Subcutaneous abdominal adipose tissue (tissue), 5 donors: ENCODE data around the gene CYB5A.
A peak's percentile ranks its signal among the peaks of the same experiment; 100 is the strongest.

Experiments used
- H3K27ac ChIP-seq: one replicate; pipeline ENCODE4 v1.7.0; 2013; ENCODE audit warnings: low read depth, mild to moderate bottlenecking, inconsistent platforms, low read length, moderate library complexity
- H3K27me3 ChIP-seq, 5 donors: one replicate each; pipeline ENCODE4 v1.7.0; 2013; ENCODE audit warnings: low read length in 5 of 5, inconsistent platforms in 1 of 5; ENCODE audit not compliant: control insufficient read depth in 5 of 5, insufficient read depth in 4 of 5
- H3K36me3 ChIP-seq, 5 donors: one replicate each; pipeline ENCODE4 v1.7.0; 2013; ENCODE audit warnings: low read length in 5 of 5; ENCODE audit not compliant: control insufficient read depth in 5 of 5, insufficient read depth in 5 of 5
- H3K4me1 ChIP-seq, 5 donors: one replicate each; pipeline ENCODE4 v1.7.0; 2013; ENCODE audit warnings: low read length in 5 of 5, mild to moderate bottlenecking in 3 of 5, moderate library complexity in 1 of 5; ENCODE audit not compliant: control insufficient read depth in 5 of 5, insufficient read depth in 5 of 5
- H3K4me3 ChIP-seq, 5 donors: one replicate each; pipeline ENCODE4 v1.7.0; 2013; ENCODE audit warnings: low read length in 5 of 5, low read depth in 1 of 5
- H3K9ac ChIP-seq, 5 donors: one replicate each; pipeline ENCODE4 v1.7.0; 2013; ENCODE audit warnings: low read length in 5 of 5, mild to moderate bottlenecking in 4 of 5, moderate library complexity in 3 of 5
- H3K9me3 ChIP-seq, 5 donors: one replicate each; pipeline ENCODE4 v1.7.0; 2013; ENCODE audit warnings: low read length in 5 of 5; ENCODE audit not compliant: control insufficient read depth in 5 of 5
- donor health status: healthy.
- donor health status: healthy.
- donor health status: healthy.
- donor health status: healthy.
- donor health status: healthy.

Gene CYB5A

GRCh38 chr18:74228312-74228711 is 63.5 kb downstream of the CYB5A start:
- Histone ChIP-seq H3K36me3 (no peaks in the 10 kb centered on the region), H3K9ac (no peak overlapping the region), H3K27ac (no peak overlapping the region), H3K27me3 (no peaks in the 10 kb centered on the region), H3K9me3 (no peaks in the 10 kb centered on the region), H3K4me3 (no peak overlapping the region), H3K4me1 (peaks cover 0 to 5% (median 3%) of the 10 kb centered on the region in 5 donors)

- no peaks in the 10 kb centered on the region for H3K27me3 ChIP-seq
- H3K4me1 ChIP-seq: peaks cover 0 to 5% (median 3%) of the 10 kb centered on the region in 5 donors
- H3K27ac ChIP-seq: no peak overlapping the region
- no peaks in the 10 kb centered on the region for H3K36me3 ChIP-seq
- no peak overlapping the region for H3K4me3 ChIP-seq
- no peak overlapping the region for H3K9ac ChIP-seq
- H3K9me3 ChIP-seq: no peaks in the 10 kb centered on the region
Measured at GRCh38 chr18:74226666-74227065, 65.1 kb downstream of the CYB5A start.

- no peaks in the 10 kb centered on the region for H3K9me3 ChIP-seq
- no peak overlapping the region for H3K9ac ChIP-seq
- H3K27ac ChIP-seq: no peak overlapping the region
- H3K36me3 ChIP-seq: no peaks in the 10 kb centered on the region
- no peak overlapping the region for H3K4me3 ChIP-seq
- H3K4me1 ChIP-seq: peaks cover 0 to 5% (median 3%) of the 10 kb centered on the region in 5 donors
- H3K27me3 ChIP-seq: no peaks in the 10 kb centered on the region
Measured at GRCh38 chr18:74226156-74226555, 65.6 kb downstream of the CYB5A start.

GRCh38 chr18:74225193-74225840 is 66.4 kb downstream of the CYB5A start:
- Histone ChIP-seq H3K9me3 (no peaks in the 10 kb centered on the region), H3K36me3 (no peaks in the 10 kb centered on the region), H3K27me3 (no peaks in the 10 kb centered on the region), H3K4me1 (peaks cover 0 to 5% (median 3%) of the 10 kb centered on the region in 5 donors), H3K9ac (no peak overlapping the region), H3K4me3 (no peak overlapping the region), H3K27ac (no peak overlapping the region)

- H3K27ac ChIP-seq: no peak overlapping the region
- H3K9me3 ChIP-seq: no peaks in the 10 kb centered on the region
- H3K9ac ChIP-seq: no peak overlapping the region
- no peaks in the 10 kb centered on the region for H3K27me3 ChIP-seq
- H3K4me1 ChIP-seq: peaks cover 0 to 2% (median 2%) of the 10 kb centered on the region in 5 donors
- no peaks in the 10 kb centered on the region for H3K36me3 ChIP-seq
- no peak overlapping the region for H3K4me3 ChIP-seq
Measured at GRCh38 chr18:74222710-74223494, 68.9 kb downstream of the CYB5A start.

- H3K27me3 ChIP-seq: no peaks in the 10 kb centered on the region
- no peaks in the 10 kb centered on the region for H3K36me3 ChIP-seq
- no peak overlapping the region for H3K4me3 ChIP-seq
- peaks cover 0 to 13% (median 5%) of the 10 kb centered on the region in 5 donors for H3K4me1 ChIP-seq
- no peak overlapping the region for H3K27ac ChIP-seq
- H3K9me3 ChIP-seq: no peaks in the 10 kb centered on the region
- no peak overlapping the region for H3K9ac ChIP-seq
Measured at GRCh38 chr18:74221081-74221480, 70.7 kb downstream of the CYB5A start.

- Histone ChIP-seq H3K4me3 (no peak overlapping the region), H3K9ac (no peak overlapping the region), H3K36me3 (no peaks in the 10 kb centered on the region), H3K4me1 (peaks cover 0 to 13% (median 5%) of the 10 kb centered on the region in 5 donors), H3K9me3 (no peaks in the 10 kb centered on the region), H3K27me3 (no peaks in the 10 kb centered on the region), H3K27ac (no peak overlapping the region)
Measured at GRCh38 chr18:74219056-74219455, 72.7 kb downstream of the CYB5A start.

GRCh38 chr18:74217476-74218143 is 74.2 kb downstream of the CYB5A start:
- Histone ChIP-seq H3K9me3 (no peaks in the 10 kb centered on the region), H3K4me1 (peaks cover 0 to 13% (median 5%) of the 10 kb centered on the region in 5 donors), H3K9ac (no peak overlapping the region), H3K27me3 (no peaks in the 10 kb centered on the region), H3K4me3 (no peak overlapping the region), H3K27ac (peak overlapping the region; percentile 24), H3K36me3 (no peaks in the 10 kb centered on the region)

- Histone ChIP-seq H3K27me3 (no peaks in the 10 kb centered on the region), H3K9me3 (no peaks in the 10 kb centered on the region), H3K27ac (no peak overlapping the region), H3K4me3 (no peak overlapping the region), H3K9ac (no peak overlapping the region), H3K4me1 (peaks cover 0 to 13% (median 5%) of the 10 kb centered on the region in 5 donors), H3K36me3 (no peaks in the 10 kb centered on the region)
Measured at GRCh38 chr18:74216661-74217110, 75.1 kb downstream of the CYB5A start.

- H3K9ac ChIP-seq: no peak overlapping the region
- H3K9me3 ChIP-seq: no peaks in the 10 kb centered on the region
- no peaks in the 10 kb centered on the region for H3K36me3 ChIP-seq
- no peak overlapping the region for H3K27ac ChIP-seq
- no peak overlapping the region for H3K4me3 ChIP-seq
- peaks cover 0 to 13% (median 5%) of the 10 kb centered on the region in 5 donors for H3K4me1 ChIP-seq
- no peaks in the 10 kb centered on the region for H3K27me3 ChIP-seq
Measured at GRCh38 chr18:74215863-74216262, 75.9 kb downstream of the CYB5A start.
